K562 (cell line): Measurements from ENCODE around the gene KCNMB1. TPM values are rescaled to one million over a fixed set of nuclear protein-coding genes. Genes with fewer than 3 reads are reported as not detected.

Source experiments
- ATAC-seq: fragments of 200-7000 bp; cut with Tn5 transposase; 3 replicates; pipeline ENCODE4 v1.9.1; 2020; ENCODE audit warnings: moderate library complexity
- BruUV-seq: library from RNA; stranded (reverse); fragments of 400-500 nt; replicated peaks from 2 replicates; lab custom pipeline; 2021; lab: Mats Ljungman, UMichigan
- CTCF ChIA-PET: fragments of 300-600 bp; formaldehyde crosslinking; extraction: SDS; loops from one replicate; lab custom pipeline; 2021; ENCODE audit warnings: low intra/inter-chr PET ratio; lab: Yijun Ruan, JAX
- POLR2A ChIA-PET: fragments of 300-600, 350-650 bp; sonication (Branson Sonifier 250); formaldehyde crosslinking; extraction: SDS; loops from one replicate; lab custom pipeline; 2021; ENCODE audit warnings: antibody characterized with exemption, inconsistent platforms; lab: Yijun Ruan, JAX
- DNase-seq, 4 experiments: peaks; one replicate each; pipeline versions ENCODE4 v3.0.0 to v3.0.0-alpha.2; 2011 to 2018; ENCODE audit warnings: low spot score in 3 of 4, mixed read lengths in 3 of 4; ENCODE audit errors: extremely low read depth in 1 of 4
- FAIRE-seq: peaks from 2 replicates; lab custom pipeline; 2011; peaks lifted over from hg19 to GRCh38; lab: Jason Lieb, UNC
- H2AFZ ChIP-seq: 2 replicates; pipeline ENCODE4 v1.6.0; 2011; ENCODE audit warnings: low read depth, low read length, control low read depth, inconsistent platforms
- H3K27ac ChIP-seq: fragments of 200-600 bp; 3 replicates; pipeline ENCODE4 v1.8.0; 2011; ENCODE audit warnings: low read depth, mild to moderate bottlenecking, control low read depth, inconsistent platforms, low read length, moderate library complexity, mixed read lengths; ENCODE audit errors: extremely low read depth
- H3K27me3 ChIP-seq, 2 experiments: fragments of 300-600 bp in 1 of 2; 2 replicates in 1 of 2; 3 replicates in 1 of 2; pipeline versions ENCODE4 v1.6.0 to v1.8.0; 2011; ENCODE audit warnings: inconsistent platforms in 2 of 2, low read length in 2 of 2, mild to moderate bottlenecking in 1 of 2, mixed read lengths in 1 of 2, moderate library complexity in 1 of 2; ENCODE audit not compliant: control insufficient read depth in 2 of 2, insufficient read depth in 2 of 2
- H3K36me3 ChIP-seq: fragments of 300-600 bp; 3 replicates; pipeline ENCODE4 v1.8.0; 2011; ENCODE audit warnings: mild to moderate bottlenecking, low read length, inconsistent platforms; ENCODE audit not compliant: control insufficient read depth, insufficient read depth
- H3K4me1 ChIP-seq, 2 experiments: fragments of 200-600 bp in 1 of 2; replicated peaks in 1 of 2; 2 replicates in 1 of 2; 3 replicates in 1 of 2; pipeline versions ENCODE4 v1.5.1 to v1.8.0; 2011; ENCODE audit warnings: inconsistent platforms in 2 of 2, low read length in 2 of 2, mild to moderate bottlenecking in 1 of 2, mixed read lengths in 1 of 2, moderate library complexity in 1 of 2; ENCODE audit not compliant: control insufficient read depth in 2 of 2, insufficient read depth in 2 of 2
- H3K4me2 ChIP-seq: 2 replicates; pipeline ENCODE4 v1.6.1; 2011; ENCODE audit warnings: low read length, control low read depth, inconsistent platforms, mixed read lengths; ENCODE audit not compliant: insufficient read depth
- H3K4me3 ChIP-seq: fragments of 200-600 bp; sonication (generic), shearing (Covaris generic); 2 replicates; pipeline ENCODE4 v1.5.1; 2016; ENCODE audit warnings: control low read depth, inconsistent platforms
- H3K79me2 ChIP-seq: fragments of 200-600 bp; 3 replicates; pipeline ENCODE4 v1.8.0; 2011; ENCODE audit warnings: low read length, inconsistent platforms; ENCODE audit not compliant: control insufficient read depth, insufficient read depth
- H3K9ac ChIP-seq, 2 experiments: 2 replicates each; pipeline versions ENCODE4 v1.6.0 to v1.6.1; 2011; ENCODE audit warnings: low read depth in 2 of 2, low read length in 2 of 2, control low read depth in 1 of 2, inconsistent platforms in 1 of 2, mild to moderate bottlenecking in 1 of 2, mixed read lengths in 1 of 2; ENCODE audit not compliant: insufficient read depth in 1 of 2
- H3K9me1 ChIP-seq: one replicate; pipeline ENCODE4 v1.6.0; 2011; ENCODE audit warnings: inconsistent platforms, mild to moderate bottlenecking, low read length, moderate library complexity; ENCODE audit not compliant: control insufficient read depth, insufficient read depth
- H3K9me3 ChIP-seq: replicated peaks from 2 replicates; pipeline ENCODE4 v1.5.1; 2011; ENCODE audit warnings: low read depth, low read length, inconsistent platforms; ENCODE audit not compliant: control insufficient read depth, insufficient read depth
- H4K20me1 ChIP-seq: replicated peaks from 2 replicates; pipeline ENCODE4 v1.6.1; 2011; ENCODE audit warnings: low read length, inconsistent platforms, mixed read lengths; ENCODE audit not compliant: control insufficient read depth, insufficient read depth
- BRD4 ChIP-seq: fragments of 200-600 bp; sonication (generic); IDR thresholded peaks from 2 replicates; pipeline ENCODE4 v1.6.1; 2017; ENCODE audit warnings: inconsistent platforms
- CCAR2 ChIP-seq: fragments of 200-400 bp; formaldehyde crosslinking; IDR thresholded peaks from 2 replicates; pipeline ENCODE4 v1.6.1; 2017; ENCODE audit warnings: mild to moderate bottlenecking, low read depth, low read length
- CEBPB ChIP-seq: fragments of 450-650 bp; IDR thresholded peaks from 2 replicates; pipeline ENCODE4 v1.6.1; 2016; ENCODE audit warnings: missing genetic modification characterization, missing compliant biosample characterization
- DACH1 ChIP-seq: fragments of 450-650 bp; IDR thresholded peaks from 2 replicates; pipeline ENCODE4 v1.6.1; 2018; ENCODE audit not compliant: partially characterized antibody
- HOXB6 ChIP-seq: fragments of 250-450 bp; sonication (Bioruptor Pico); IDR thresholded peaks from 2 replicates; pipeline ENCODE4 v1.5.1; 2022; ENCODE audit warnings: mild to moderate bottlenecking, borderline replicate concordance
- MAFF ChIP-seq: IDR thresholded peaks from 2 replicates; pipeline ENCODE4 v1.6.1; 2012; ENCODE audit warnings: low read length, improper control_type of control experiment
- SNAPC5 ChIP-seq: fragments of 250-450 bp; sonication (Bioruptor Pico); IDR thresholded peaks from 2 replicates; pipeline ENCODE4 v1.8.0; 2021; ENCODE audit warnings: moderate library complexity, mild to moderate bottlenecking, inconsistent platforms
- SRSF1 ChIP-seq: fragments of 200-400 bp; formaldehyde crosslinking; IDR thresholded peaks from 2 replicates; pipeline ENCODE4 v1.6.1; 2017; ENCODE audit warnings: mild to moderate bottlenecking, low read depth, low read length, moderate library complexity
- TEAD4 ChIP-seq, 2 experiments: sonication (generic) in 1 of 2; formaldehyde crosslinking in 1 of 2; IDR thresholded peaks; 2 replicates each; pipeline versions ENCODE4 v1.6.1 to v1.8.0; 2012 to 2022; ENCODE audit warnings: borderline replicate concordance in 1 of 2, inconsistent platforms in 1 of 2, low read length in 1 of 2, mild to moderate bottlenecking in 1 of 2, missing genetic modification reagents in 1 of 2
- YY1 ChIP-seq, 3 experiments: IDR thresholded peaks; 2 replicates each; pipeline ENCODE4 v1.6.1; 2011; ENCODE audit warnings: low read length in 2 of 3, mild to moderate bottlenecking in 2 of 3, moderate library complexity in 2 of 3, borderline replicate concordance in 1 of 3, control low read depth in 1 of 3, low read depth in 1 of 3; ENCODE audit not compliant: insufficient read depth in 3 of 3, insufficient replicate concordance in 2 of 3, control insufficient read depth in 1 of 3, insufficient read length in 1 of 3; ENCODE audit errors: extremely low read depth in 1 of 3
- ZBTB5 ChIP-seq: fragments of 450-650 bp; IDR thresholded peaks from 2 replicates; pipeline ENCODE4 v1.6.1; 2017; ENCODE audit warnings: antibody characterized with exemption
- WGBS: fragments of 100-300 bp; shearing (Covaris generic); methylation state at CpG from one replicate; pipeline ENCODE4 v1.1.6; 2016; ENCODE audit warnings: low coverage, mixed read lengths; ENCODE audit not compliant: insufficient coverage; ENCODE audit errors: missing lambda C conversion rate; 5-methylcytosine and 5-hydroxymethylcytosine counted together
- in situ Hi-C: fragments of 300-500 bp; cut with MboI; formaldehyde crosslinking; loops from 4 replicates; pipeline ENCODE4 v1.15.0; 2018; ENCODE audit warnings: inconsistent platforms, mixed read lengths
- intact Hi-C: fragments of 100-400 bp; cut with micrococcal nuclease; formaldehyde crosslinking; loops from 2 replicates; pipeline ENCODE4 v1.14.2; 2022
- polyA plus RNA-seq, 8 experiments: library from polyadenylated mRNA; depleted of rRNA in 4 of 8; stranded (reverse) in 5 of 8; unstranded in 3 of 8; fragments of >200 nt; fragmentation: Nextera tagmentation in 2 of 8; fragmentation: Illumina TruSeq in 1 of 8; extraction: Ambion mirVana in 2 of 8; extraction: Trizol in 1 of 8; gene quantifications; 2 replicates each; pipeline versions ENCODE4 v1.2.1 to v1.2.3, GENCODE V29; 2011 to 2014; ENCODE audit warnings: inconsistent platforms in 1 of 8, missing spikeins in 1 of 8
- total RNA-seq, 7 experiments: library from RNA; depleted of rRNA in 6 of 7; stranded (reverse); fragments of >200 nt in 6 of 7; fragmentation: Illumina TruSeq in 2 of 7; extraction: Trizol in 2 of 7; gene quantifications; 2 replicates each; pipeline versions ENCODE4 v1.2.1 to v1.2.3, GENCODE V29; 2011 to 2021; ENCODE audit warnings: low replicate concordance in 1 of 7

Gene KCNMB1
- total and polyA plus RNA-seq, 9 of the 15 experiments (the other 6 are each of a cell fraction or from before 2014, with no cell fraction given), result not detected

GRCh38 chr5:170410401-170410800 lies 21.2 kb upstream of the KCNMB1 start:
- intact Hi-C loops (loop anchor here (5.0 kb wide), 1 partner anchor 53 kb away; no protein-coding TSS in a partner anchor), in situ Hi-C loops (loop anchor here (10.0 kb wide), 1 partner anchor 316 kb away; no protein-coding TSS in a partner anchor)
- CTCF ChIA-PET, result no interaction called here
- no peaks in the 10 kb centered on the region for H3K4me1 ChIP-seq
- no peaks in the 10 kb centered on the region for H3K79me2 ChIP-seq
- FAIRE-seq, result no peak
- H3K9me1 ChIP-seq, result no peaks in the 10 kb centered on the region
- H4K20me1 ChIP-seq, result no peaks in the 10 kb centered on the region
- peaks cover 0 to 12% of the 10 kb centered on the region in 2 experiments; a peak in 1 of 5 replicates for H3K27me3 ChIP-seq
- ATAC-seq, result no peak
- no peak overlapping the region for H2AFZ ChIP-seq
- no peak for TF ChIP-seq SRSF1
- no peak for TF ChIP-seq SNAPC5 (CRISPR knock-in tag)
- TF ChIP-seq TEAD4 (IDR thresholded peaks at IDR 0.05; ENCODE audit: low read length), result no peak
- TF ChIP-seq TEAD4 (CRISPR knock-in tag; IDR thresholded peaks at IDR 0.05; ENCODE audit: borderline replicate concordance), result no peak
- TF ChIP-seq CCAR2, result no peak
- no peak for TF ChIP-seq CEBPB (tag)
- no peak for TF ChIP-seq MAFF
- TF ChIP-seq DACH1, result no peak
- TF ChIP-seq HOXB6 (CRISPR knock-in tag), result no peak
- TF ChIP-seq YY1 (IDR thresholded peaks at IDR 0.05; ENCODE audit: borderline replicate concordance in 1 of 3, control insufficient read depth in 1 of 3, extremely low read depth in 1 of 3, insufficient read depth in 3 of 3, insufficient read length in 1 of 3, insufficient replicate concordance in 2 of 3, low read depth in 1 of 3, low read length in 2 of 3), result no peak
- no peak for TF ChIP-seq ZBTB5
- no peak for TF ChIP-seq BRD4
- DNase-seq, result no peak
- no peaks in the 10 kb centered on the region for H3K9me3 ChIP-seq
- POLR2A ChIA-PET, result no interaction called here
- no peak overlapping the region for H3K4me3 ChIP-seq
- no peak overlapping the region for H3K27ac ChIP-seq
- WGBS, result 0% methylated on average over 2 of the region's 2 CpGs
- H3K36me3 ChIP-seq, result no peaks in the 10 kb centered on the region
- no TSS peak for BruUV-seq
- H3K9ac ChIP-seq, result no peak overlapping the region
- no peak overlapping the region for H3K4me2 ChIP-seq
